Measurements from ENCODE around the gene F2RL3.
A peak's percentile ranks its signal among the peaks of the same experiment; 100 is the strongest.

F2RL3 gene

DNA sequence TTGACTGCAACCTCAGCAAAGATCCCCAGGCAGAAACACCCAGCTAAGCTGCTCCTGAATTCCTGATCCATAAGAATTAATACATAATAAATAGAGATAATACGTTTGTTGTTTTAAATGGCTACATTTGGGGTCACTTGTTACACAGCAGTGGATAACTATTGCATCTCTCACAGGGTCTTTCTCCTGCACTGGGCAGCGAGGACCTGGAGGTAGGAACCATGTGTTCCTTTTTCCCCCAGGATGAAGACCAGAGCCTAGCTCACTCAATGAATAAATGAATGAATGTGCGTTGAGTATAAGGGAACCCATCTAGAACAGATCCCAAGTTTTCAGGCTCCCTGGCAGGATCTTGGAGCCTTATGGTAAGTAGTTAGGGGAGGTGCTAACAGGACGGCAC, 30.7 kb downstream of the F2RL3 start:
- DNase-seq (ENCODE audit: low read depth), result no peak
- H3K4me3 ChIP-seq (ENCODE audit: low read depth, low read length), result no peak overlapping the region
- TF ChIP-seq, protein P1, sequence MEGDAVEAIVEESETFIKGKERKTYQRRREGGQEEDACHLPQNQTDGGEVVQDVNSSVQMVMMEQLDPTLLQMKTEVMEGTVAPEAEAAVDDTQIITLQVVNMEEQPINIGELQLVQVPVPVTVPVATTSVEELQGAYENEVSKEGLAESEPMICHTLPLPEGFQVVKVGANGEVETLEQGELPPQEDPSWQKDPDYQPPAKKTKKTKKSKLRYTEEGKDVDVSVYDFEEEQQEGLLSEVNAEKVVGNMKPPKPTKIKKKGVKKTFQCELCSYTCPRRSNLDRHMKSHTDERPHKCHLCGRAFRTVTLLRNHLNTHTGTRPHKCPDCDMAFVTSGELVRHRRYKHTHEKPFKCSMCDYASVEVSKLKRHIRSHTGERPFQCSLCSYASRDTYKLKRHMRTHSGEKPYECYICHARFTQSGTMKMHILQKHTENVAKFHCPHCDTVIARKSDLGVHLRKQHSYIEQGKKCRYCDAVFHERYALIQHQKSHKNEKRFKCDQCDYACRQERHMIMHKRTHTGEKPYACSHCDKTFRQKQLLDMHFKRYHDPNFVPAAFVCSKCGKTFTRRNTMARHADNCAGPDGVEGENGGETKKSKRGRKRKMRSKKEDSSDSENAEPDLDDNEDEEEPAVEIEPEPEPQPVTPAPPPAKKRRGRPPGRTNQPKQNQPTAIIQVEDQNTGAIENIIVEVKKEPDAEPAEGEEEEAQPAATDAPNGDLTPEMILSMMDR (conservative IDR thresholded peaks at IDR 0.05; ENCODE audit: low read depth, low read length), result no peak

DNA sequence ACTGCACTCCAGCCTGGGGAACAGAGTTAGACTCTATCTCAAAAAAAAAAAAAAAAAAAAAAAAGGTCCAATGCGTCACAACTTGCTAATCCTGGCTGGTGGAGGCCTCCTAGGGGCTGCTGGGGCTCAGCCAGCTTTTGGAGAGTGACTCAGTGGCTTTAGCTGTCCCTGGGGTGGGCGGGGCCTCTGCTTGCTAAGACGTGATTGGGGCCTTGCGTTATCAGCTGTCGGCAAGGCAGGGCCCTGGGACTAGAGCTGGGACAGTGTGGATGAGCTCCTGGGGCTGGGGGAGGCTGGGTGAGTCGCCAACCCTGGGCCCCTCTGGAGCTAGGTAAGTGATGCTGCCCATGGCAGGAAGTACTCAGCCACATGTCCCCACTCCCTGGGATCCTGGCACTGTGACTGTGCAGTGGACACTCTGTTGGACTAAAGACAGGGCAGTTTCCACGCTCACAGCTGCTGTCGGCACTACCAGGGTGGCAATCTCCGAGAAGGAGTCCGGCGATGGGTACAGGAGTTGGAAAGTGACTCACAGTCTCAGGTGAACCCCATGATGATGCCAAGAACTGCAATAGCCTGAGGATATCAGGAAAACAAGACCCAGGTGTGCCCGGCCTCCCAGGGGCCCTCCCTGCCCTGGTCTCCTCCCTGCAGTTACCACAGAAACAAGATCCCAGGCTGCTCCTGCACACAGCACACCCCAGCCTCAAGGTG, 32.2 kb downstream of the F2RL3 start:
- peak; percentile 81 for DNase-seq (ENCODE audit: low read depth)
- TF ChIP-seq, protein P1 (conservative IDR thresholded peaks at IDR 0.05; ENCODE audit: low read depth, low read length), result no peak
- H3K4me3 ChIP-seq (ENCODE audit: low read depth, low read length), result no peak overlapping the region

DNA sequence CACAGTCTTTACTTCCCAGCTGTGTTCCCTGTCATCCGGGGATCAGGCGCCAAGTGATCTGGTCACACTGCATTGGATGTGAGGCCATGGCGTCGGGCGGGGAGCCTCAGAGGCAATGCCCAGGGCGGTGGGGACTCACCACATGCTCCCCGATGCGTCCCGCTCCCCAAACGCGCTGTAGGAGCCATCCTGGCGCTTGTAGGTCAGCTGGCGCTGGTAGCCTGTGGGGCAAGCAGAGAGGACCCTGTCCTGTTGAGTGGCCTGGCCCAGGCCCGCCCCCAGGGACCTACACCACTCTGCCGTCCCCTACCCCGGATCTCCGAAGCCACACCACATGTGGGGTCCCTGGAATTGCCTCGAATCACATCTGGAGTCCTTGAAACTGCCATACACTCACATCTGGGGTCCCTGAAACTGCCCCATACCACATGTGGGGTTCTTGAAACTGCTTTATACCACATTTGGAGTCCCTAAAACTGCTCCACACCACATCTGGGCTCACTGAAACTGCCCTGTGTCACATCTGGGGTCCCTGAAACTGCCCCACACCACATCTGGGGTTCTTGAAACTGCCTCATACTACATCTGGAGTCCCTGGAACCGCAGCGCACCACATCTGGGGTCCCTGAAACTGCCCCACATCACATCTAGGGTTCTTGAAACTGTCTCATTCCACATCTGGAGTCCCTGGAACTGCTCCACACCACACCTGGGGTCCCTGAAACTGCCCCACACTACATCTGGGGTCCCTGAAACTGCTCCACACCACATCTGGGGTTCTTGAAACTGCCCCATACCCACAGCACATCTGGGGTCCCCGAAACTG, 33.2 kb downstream of the F2RL3 start:
- H3K4me3 ChIP-seq (ENCODE audit: low read depth, low read length), result no peak overlapping the region
- DNase-seq (ENCODE audit: low read depth), result no peak
- TF ChIP-seq, protein P1 (conservative IDR thresholded peaks at IDR 0.05; ENCODE audit: low read depth, low read length), result no peak

DNA sequence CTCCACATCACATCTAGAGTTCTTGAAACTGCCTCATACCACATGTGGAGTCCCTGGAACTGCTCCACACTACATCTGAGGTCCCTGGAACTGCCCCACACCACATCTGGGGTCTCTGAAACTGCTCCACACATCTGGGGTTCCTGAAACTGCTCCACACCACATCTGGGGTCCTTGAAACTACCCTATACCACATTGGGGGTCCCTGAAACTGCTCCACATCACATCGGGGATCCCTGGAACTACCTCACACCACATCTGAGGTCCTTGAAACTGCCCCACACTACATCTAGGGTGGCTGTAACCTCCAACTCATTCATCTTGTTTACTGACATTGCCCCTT, 33.8 kb downstream of the F2RL3 start:
- TF ChIP-seq, protein P1 (conservative IDR thresholded peaks at IDR 0.05; ENCODE audit: low read depth, low read length), result no peak
- DNase-seq (ENCODE audit: low read depth), result no peak
- H3K4me3 ChIP-seq (ENCODE audit: low read depth, low read length), result no peak overlapping the region

DNA sequence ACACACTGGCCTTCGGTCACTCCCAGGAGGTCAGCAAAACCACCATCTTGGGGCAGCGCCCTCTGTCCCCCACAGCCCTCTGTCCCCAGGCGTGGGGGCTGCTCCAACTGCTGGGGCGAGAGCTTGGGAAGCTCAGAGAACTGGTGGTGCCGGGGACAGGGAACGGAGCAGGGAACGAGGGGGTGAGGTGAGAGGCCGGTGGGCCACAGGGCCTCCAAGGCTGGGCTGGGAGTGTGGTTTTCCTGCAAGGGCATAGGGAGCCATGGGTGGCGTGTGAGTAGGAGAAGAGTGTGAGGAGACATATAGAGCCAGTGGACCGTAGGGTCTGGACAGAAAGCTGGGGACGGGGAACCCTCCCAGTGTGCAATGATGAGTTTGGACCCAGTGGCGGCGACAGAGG, 34.1 kb downstream of the F2RL3 start:
- H3K4me3 ChIP-seq (ENCODE audit: low read depth, low read length), result no peak overlapping the region
- DNase-seq (ENCODE audit: low read depth), result no peak
- TF ChIP-seq, protein P1 (conservative IDR thresholded peaks at IDR 0.05; ENCODE audit: low read depth, low read length), result no peak

DNA sequence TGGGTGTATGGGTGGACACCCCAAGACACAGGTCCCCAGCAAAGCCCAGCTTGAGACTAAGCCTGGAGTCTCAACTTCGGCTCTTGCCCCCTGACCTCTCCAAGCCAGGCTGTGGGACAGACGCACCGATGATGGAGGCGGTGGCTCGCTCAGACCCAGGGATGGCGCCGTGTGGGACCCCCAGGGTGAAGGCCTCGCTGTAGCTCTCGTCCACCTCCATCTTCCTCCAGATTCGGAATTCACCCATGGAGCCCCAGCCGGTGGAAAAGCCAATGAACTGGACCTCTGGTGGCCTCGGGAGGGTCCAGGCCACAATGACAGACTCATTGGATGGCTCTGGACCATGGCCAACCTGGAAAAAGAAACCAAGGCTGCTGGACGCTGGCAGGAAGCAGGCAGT, 39.1 kb downstream of the F2RL3 start:
- DNase-seq (ENCODE audit: low read depth), result no peak
- no peak overlapping the region for H3K4me3 ChIP-seq (ENCODE audit: low read depth, low read length)
- TF ChIP-seq, protein P1 (conservative IDR thresholded peaks at IDR 0.05; ENCODE audit: low read depth, low read length), result no peak
